GM19023 (cell line): ENCODE results near the gene GMDS.

Experiments
- ATAC-seq: cut with Tn5 transposase; IDR thresholded peaks from one replicate; pipeline ENCODE4 v1.9.1; 2021; ENCODE audit warnings: mild to moderate bottlenecking, moderate library complexity; ENCODE audit not compliant: unreplicated experiment

GMDS gene

DNA sequence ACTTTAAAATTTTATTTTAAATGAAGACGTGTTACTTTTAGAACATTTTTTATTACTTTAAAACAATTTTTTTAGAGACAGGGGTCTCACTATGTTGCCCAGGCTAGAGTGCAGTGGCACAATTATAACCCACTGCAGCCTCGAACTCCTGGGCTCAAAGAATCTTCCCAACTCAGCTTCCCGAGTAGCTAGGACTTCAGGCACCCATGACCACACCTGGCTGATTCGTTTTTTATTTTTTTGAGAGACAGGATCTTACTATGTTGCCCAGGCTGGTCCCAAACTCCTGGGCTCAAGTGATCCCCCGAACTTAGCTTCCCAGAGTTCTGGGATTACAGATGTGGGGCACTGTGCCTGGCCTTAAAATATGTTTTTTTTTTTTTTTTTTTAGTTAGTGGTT is 287.7 kb downstream of the GMDS start:
- no peak for ATAC-seq

DNA sequence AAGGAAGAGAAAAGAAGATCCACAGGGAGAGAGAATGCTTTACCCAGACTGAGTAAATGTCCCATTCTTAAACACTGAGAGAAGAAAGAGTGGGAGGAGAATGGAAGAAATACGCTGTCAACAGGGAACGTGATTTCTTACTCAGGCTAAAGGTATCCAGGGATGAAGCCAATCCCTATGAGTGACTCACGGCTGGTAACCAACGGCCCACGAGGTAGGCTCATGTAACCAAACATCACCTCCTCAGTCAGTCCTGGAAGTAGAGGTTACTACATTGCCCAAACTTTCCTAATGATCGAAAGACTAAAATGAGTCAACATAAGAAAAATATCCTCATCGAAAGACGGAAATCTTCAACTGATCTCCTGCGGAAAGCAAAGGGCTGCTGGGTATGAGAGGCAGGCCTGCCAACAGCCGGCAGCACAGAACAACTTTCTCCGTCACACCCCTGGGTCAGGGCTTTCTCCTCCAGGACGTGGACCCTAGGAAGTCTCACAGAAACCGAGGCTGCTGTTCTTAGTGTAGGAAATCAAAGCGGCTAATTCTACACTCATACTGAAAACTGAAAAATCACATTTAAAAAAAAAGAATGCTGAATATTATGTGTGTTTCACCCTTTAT is 292.6 kb downstream of the GMDS start:
- ATAC-seq, result no peak

DNA sequence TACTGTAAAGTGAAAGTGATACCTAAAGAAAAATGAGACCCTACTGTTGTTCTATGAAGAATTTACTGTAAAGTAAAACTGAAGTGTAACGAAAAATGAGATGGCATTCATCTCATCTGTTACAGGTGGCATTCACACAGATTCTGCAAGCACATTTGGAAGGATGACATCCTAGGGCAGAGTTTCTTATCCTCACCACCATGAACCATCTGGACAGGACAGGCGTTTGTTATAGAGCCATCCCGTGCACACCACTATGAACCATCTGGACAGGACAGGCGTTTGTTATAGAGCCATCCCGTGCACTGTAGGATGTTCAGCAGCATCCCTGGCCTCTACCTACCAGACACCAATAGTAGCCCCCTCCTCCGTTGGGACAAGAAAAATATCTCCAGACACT is 294.8 kb downstream of the GMDS start:
- ATAC-seq, result no peak

DNA sequence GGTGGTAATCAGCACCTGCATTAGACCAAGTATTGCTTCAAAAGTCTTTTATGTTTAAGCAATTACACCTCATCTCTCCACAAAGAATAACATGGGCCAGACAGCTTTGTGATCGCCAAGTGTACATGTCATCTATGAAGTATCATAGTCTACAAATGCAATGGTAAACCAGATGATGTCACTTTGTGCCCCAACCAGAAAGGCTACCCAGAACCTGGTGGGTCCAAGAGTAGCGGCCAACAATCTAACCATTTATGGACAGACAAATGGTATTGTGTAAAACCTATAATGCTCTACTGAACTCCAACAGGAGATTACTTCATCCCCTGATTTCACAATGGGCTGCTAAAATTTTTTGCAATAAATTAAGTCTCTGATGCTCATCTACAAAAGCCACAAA is 295.9 kb downstream of the GMDS start:
- ATAC-seq, result no peak

DNA sequence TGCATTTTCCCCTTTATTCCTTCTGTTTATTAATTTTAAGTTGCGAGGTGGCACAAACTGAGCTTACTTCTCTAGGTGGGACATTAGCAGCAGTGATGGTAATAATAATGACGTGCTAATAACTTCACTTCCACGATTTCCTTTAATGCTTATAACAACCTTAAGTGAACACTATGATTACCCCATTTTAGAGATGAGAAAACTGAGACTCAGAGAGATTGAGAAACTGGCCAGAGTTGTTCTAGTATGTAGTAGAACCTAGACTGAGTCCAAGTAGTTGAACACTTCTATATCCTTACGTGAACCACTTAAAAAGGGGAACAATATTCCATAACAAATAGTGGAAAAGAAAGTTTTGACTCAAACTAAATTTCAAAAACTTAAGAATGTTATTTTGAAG is 297.5 kb downstream of the GMDS start:
- no peak for ATAC-seq

DNA sequence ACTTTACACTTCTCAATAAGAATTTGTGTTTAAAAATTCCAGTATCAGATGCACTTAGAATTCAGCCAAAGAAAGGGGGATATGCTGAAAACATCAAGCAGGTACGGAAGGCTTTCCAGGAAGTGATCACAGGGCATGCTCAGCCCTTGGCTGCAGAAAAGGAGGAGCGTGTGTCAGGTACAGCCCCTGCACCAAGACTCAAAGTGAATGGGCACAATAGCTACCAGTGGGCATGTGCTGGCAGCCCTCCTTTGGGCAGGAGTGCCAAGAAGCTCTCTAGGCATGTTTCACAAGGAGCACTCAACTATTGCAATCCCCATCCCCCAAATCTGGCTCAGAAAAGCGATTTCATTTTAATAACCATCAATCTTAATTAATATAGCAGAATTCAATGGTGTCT is 298.8 kb downstream of the GMDS start:
- no peak for ATAC-seq

DNA sequence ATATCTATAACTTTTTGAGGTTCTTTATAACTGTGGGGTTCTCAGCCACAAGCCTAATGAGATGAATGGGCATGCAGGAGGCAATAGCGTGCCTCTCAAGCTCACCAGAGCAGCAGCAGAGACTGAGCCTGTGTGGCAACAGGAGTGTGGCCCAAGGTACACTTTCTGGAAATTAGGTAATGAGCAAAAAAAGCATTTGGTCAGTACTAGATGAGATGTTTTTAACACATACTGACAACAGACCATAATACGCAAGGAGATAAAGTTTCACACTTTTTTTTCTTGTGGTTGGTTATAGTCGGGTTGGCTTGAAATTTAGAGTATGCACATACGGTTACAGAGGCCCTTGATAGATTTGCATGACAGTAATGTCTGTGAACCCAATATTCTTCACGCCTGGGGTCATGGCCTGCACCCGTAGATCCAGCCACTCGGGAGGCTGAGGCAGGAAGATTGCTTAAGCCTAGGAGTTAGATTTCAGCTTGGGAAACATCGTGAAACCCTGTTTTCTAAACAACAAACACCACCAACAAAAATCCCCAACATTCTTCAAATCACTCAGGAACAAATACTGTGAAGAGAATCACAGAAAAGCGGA is 300.1 kb downstream of the GMDS start:
- no peak for ATAC-seq

DNA sequence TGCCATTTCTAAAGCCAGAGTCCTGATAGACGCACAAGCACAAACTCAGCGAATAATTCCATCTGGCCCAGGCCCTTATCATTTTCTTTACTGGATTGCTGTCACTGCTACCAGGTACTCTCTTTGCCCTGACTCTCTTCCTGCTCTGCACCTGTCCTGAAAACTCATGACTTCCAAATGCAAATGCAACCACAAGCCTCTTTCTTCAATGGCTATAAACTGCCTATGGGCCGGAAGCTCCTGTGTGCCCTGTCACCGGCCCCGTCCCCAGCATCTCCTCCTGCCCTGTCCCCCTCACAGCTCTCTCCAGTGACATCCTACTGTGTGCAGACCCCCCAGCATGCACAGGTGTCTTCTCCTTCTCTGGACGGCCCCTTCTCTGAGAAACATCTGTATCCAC is 302.6 kb downstream of the GMDS start:
- no peak for ATAC-seq

DNA sequence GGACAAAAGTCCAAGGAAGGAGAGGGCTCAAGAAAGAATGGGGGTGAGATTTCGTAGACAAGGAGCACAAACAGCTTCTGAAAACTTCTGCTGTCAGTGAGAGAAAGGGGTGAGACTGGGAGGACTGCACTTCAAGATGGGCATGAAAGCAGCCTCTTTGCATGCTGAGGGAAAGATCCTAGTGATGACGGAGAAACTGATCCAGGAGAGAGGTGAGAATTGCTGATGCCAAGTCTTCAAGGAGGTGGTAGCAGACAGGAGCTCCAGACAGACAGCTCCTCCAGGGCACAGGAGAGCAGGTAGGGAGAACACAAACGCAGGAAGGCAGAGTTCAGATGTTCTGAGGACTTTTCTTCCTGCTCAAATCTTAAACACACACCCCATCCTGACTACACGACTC is 303.9 kb downstream of the GMDS start:
- ATAC-seq, result no peak

DNA sequence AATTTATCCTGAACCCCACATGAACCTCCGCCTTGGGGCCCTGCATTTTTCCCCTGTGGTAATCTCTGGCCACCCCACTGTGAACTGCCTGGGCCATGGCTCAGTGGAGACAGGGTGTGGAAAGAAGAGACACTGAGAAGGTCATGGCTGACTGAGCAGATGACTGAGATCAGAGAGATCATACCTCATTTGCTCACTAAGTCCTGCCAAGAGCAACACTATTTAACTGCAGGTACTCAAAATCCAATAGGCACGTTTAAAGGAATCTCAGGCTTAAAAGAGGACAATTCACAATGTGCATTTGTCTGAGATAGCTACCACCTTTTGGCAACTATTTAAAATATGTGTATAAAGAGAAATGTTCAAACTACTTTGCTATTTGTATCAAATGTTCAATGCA is 305.0 kb downstream of the GMDS start:
- ATAC-seq, result peak; percentile 72

DNA sequence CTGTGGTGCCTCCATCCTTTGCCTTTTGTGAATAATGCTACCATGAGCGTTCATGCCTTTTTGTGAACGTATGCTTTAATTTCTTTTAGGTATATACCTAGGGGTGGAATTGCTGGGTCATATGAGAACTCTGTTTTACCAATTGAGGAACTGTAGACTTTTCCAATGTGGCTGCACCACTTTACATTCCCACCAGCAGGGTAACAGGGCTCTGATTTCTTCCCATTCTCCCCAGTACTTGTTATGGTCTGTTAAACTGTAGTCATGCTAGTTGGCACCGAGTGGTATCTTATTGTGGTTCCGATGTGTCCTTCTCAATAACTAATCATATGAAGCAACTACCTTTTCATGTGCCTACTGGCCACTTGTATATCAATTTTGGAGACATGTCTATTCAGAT is 312.1 kb downstream of the GMDS start:
- ATAC-seq, result no peak

DNA sequence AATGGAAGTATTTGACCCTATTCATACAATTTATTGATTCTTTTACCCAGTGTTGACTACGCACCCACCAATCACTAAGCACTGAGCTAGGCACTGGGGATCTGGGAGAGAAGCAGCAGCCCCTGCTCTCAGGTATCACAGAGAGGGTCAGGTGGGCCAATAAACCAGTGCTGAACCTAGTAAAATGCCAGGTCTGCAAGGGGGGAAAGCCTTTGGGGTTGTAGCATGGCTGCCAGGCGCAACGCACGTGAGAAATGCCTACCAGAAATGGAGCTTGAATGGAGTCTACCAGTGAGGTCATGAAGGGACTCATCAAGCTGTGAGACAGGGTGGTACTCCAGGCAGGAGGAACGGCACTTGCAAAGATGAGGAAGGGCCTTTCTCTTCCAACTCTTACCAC is 313.6 kb downstream of the GMDS start:
- no peak for ATAC-seq

DNA sequence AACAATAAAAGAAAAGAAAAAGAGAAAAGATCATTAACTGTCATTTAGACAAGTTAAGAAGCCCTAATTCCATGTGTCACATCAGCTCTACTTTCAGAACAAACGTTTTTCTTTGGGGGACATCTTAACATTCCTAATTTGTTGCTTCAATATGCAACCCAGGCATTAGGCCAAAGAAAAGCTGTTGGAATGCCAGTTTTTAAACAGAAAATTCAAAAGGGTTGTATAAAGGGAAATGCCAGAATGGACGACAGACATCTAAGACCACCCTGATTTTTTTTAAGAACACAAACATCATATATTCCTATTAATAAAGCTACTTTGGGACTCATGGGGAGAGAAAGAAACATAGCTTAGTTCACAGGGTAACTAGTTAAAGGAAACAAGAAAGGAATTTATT is 315.0 kb downstream of the GMDS start:
- no peak for ATAC-seq

DNA sequence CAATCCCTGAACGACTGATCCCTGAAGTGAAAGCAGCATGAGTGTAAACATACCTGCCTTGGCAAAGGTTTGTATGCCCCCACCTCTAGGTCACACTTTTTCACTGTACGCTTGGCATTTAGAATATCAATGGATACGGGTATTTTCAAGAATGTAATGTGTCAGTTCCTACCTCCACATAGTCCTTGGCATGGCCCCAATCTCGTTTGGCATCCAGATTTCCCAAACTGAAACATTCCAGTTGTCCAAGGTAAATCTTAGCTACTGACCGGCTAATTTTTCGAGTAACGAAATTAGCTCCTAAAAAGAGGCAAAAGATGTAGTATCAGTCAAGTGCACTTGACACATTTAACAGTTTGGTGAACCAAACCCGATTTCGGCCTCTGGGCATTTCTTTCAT is 315.5 kb downstream of the GMDS start:
- no peak for ATAC-seq

DNA sequence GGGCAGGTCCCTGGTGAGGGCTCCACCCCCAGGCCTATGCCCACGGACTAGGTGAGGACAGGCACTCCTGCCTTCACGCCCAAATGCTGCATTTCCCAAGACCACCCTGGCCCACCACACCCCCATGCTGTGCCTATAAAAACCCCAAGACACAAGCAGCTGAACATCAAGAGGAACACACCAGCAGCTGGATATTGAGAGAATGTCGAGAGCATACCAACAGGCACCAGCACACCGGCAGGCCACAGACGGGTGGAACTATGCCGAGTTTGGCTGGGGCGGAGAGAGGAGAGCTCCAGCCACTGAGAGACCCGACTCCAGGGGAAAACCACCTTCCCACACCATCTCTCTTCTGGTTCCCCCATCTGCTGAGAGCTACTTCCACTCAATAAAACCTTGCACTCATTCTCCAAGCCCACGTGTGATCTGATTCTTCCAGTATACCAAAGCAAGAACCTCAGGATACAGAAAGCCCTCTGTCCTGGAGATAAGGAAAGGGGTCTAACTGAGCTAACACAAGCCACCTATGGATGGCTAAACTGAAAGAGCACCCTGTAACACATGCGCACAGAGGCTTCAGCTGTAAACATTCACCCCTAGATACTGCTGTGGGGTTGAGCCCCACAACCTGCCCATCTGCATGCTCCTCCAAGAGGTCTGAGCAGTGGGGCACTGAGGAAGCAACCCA is 319.5 kb downstream of the GMDS start:
- ATAC-seq, result no peak

DNA sequence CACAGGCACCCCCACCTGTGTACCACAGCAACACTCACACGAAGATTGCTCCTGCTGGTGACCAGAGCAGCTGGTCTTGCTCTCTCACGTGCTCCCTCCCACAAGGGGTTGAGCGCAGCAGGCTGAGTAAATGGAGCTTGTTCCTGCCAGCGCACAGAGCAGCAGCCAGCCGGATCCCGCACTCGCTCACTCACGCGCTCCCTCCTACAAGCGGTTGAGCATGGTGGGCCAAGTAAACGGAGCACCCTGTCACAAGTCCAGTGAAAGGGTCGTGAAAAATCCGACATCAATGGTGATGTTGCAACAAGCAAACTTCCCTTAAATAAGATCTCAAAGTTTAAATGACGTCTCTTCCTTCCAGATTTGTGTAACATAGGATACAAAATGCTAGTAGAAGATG is 322.0 kb downstream of the GMDS start:
- ATAC-seq, result no peak

DNA sequence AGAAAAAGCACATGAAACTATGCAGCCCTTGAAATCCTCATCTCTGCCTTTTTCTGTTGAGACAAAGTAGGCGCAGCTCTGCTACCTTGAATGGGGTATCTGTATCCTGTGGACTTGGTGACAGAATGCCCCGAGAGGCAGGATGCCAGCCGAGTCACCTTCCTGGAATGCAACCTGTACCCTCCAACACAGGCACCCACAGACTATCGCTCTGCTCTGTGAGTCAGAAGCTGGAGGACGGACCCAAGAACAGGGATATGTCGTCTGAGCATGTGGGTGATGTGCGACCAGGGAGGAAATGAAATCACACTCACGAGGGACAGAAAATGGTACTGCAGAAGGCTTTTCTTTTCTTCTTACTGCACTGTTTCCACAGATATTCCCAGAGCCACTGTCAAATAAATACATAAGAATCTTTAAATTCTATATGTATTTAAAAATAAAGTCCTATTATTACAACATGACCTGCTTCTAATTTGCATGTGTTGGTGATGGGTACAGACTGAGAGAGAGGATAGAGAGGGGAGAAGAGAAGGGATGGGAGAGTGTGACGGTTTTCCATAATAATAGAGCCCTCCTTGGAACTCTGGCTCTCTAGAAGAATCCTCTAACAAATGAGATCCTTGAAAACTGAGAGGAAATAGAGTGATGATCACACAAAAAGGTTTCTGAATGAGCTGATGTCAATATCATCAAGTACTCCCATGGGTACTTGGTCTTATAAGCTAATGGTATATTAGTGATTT is 327.6 kb downstream of the GMDS start:
- no peak for ATAC-seq

DNA sequence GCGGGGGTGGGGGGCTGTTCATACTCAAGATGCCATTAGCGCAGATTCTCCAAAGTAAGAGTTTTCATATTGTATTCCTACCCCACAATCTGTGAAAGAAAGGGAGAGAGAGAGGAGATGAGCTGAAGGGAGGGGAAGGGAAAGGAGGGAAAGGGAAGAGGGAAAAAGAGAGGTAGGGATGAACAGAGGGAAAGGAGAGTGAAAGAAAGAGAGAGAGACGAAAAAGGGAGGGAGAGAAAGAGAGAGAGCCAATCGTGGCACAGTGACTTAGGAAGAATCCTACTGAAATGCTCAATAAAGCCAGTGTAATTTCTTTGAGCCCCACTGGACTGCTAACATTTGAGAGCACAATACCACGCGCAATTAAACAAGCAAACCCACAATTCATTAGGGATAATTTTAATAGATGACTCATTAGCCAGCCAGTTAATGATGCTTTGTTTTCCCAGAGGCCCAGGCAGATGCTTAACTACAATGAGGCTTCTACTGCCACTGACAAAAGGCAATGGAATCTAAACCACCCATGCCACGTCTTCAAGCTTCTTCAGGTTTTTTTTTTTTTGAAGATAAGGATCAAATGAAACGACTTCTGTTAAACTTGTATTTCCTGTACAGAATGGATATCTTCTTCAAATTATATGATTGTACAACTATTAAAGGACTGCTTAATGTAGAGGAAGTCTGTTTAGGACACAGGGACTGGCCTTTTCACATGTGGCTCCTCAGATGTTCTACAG is 328.9 kb downstream of the GMDS start:
- no peak for ATAC-seq

DNA sequence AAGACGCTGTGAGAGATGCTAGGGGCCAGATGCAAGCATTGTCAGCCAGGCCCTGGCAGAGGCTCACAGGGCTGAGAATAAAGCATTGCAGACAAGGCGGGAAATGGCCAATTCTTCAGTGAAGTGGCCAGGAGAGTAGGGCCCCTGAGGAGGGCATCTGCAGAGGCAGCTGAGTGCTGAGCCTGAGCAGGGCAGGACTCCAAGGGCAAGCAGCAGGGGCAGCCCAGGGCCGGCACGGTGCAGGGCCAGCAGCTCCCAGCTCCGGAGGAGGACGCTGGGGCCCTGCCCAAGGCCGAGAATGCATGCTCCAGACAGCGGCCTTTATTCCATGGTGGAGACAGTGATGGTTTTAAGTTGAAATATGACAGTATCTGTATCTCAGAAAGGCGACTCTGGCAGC is 330.2 kb downstream of the GMDS start:
- no peak for ATAC-seq

DNA sequence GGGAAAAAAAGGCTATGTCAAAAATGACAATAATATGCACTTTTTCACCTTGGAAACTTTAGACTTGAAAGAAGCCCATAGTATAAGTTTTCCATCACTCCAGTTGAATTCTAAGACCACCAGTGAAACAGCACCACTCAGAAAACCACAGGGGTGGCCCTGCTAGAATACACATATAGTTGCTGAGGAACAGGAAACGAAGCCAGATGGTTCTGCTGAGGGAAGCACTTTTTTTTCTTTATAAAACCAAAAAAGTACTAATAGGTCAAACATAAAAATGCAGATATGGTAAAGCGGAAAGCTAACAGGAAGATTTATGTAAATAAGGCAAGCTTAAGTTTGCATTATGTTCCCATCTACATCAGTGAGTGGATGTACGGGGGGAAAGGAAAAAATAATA is 331.8 kb downstream of the GMDS start:
- ATAC-seq, result no peak

DNA sequence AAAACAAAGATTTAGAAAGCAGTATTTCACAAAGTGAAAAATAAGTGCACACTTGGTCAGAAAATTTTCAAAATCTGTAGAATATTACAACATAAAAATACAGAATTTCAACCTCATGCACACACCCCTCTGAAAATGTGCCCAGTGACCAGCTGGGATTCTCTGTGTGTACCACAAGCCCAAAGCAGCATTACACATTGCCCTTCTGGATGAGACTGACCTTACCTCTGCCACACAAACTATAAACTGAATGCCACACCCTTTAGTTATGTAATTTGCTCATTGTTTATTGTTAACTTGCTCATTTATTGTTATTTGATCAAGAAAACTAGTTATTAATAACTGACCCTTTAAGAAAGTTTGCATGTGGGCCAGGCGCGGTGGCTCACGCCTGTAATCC is 332.7 kb downstream of the GMDS start:
- no peak for ATAC-seq
